C4-2B (cell line): ENCODE data around the gene CHST1.

Experiments
- ZFX ChIP-seq: fragments of 450-650 bp; IDR thresholded peaks from 2 replicates; pipeline ENCODE4 v1.6.1; 2017
- TF ChIP-seq, protein P1 (sequence below): fragments of 450-650 bp; conservative IDR thresholded peaks from 2 replicates; pipeline ENCODE4 v1.5.1; 2017; ENCODE audit warnings: mild to moderate bottlenecking

- TF ChIP-seq, protein P1, sequence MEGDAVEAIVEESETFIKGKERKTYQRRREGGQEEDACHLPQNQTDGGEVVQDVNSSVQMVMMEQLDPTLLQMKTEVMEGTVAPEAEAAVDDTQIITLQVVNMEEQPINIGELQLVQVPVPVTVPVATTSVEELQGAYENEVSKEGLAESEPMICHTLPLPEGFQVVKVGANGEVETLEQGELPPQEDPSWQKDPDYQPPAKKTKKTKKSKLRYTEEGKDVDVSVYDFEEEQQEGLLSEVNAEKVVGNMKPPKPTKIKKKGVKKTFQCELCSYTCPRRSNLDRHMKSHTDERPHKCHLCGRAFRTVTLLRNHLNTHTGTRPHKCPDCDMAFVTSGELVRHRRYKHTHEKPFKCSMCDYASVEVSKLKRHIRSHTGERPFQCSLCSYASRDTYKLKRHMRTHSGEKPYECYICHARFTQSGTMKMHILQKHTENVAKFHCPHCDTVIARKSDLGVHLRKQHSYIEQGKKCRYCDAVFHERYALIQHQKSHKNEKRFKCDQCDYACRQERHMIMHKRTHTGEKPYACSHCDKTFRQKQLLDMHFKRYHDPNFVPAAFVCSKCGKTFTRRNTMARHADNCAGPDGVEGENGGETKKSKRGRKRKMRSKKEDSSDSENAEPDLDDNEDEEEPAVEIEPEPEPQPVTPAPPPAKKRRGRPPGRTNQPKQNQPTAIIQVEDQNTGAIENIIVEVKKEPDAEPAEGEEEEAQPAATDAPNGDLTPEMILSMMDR: no peak
- no peak for TF ChIP-seq ZFX
Measured at GRCh38 chr11:45688472-45689033, 23.1 kb upstream of the CHST1 start.
